Hindlimb muscle (tissue), 1 donor: ENCODE data around the gene NPDC1. TPM values are rescaled to one million over a fixed set of nuclear protein-coding genes. Genes with fewer than 3 reads are reported as not detected.

Source experiments
- DNase-seq: peaks from one replicate; pipeline ENCODE4 v3.0.0-alpha.2; 2013
- polyA plus RNA-seq: library from polyadenylated mRNA; unstranded; fragments of 120-200 nt; gene quantifications from one replicate; pipeline ENCODE4 v1.2.1, GENCODE V29; 2013; ENCODE audit not compliant: insufficient read length

NPDC1 gene, protein sequence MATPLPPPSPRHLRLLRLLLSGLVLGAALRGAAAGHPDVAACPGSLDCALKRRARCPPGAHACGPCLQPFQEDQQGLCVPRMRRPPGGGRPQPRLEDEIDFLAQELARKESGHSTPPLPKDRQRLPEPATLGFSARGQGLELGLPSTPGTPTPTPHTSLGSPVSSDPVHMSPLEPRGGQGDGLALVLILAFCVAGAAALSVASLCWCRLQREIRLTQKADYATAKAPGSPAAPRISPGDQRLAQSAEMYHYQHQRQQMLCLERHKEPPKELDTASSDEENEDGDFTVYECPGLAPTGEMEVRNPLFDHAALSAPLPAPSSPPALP
- polyA plus RNA-seq = 44.1 TPM

DNA sequence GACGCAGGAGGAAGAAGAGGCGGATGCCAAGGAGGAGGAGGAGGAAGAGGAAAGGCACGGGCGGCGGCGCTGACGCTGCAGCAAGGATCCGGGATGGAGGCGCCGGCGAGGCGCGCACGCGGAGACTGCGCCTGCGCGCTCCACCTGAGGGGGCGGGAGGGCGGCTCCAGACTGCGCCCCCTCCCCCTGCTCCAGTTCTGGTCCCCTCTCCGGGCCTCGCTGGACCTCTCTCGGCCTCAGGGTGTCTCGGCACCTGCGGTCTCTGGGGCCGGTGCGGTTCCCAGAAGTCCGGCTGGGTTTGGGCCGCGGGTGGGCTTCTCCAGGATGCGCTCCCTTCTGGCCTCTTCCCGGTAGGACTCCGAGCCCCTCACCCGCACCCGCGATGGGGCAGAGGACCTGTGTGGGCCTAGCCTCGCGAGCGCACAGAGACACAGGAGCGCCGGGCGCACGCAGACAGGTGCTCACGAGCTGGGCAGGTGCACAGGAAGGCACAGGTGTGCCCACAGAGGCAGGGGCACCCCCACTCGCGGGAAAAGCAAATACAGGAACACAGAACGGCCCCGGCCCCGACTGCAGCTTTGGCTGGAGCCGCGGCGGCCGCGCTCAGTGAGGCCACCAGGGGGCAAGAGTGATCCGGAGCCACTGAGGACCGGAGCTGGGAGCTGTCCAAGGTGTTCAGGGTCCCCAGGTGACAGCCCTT is at the start of gene NPDC1:
TSS of gene NPDC1 (minus strand) at position 90 of the 700 bp plus-strand sequence. CDS start 188 bp downstream, outside the sequence.
- peak; percentile 87 for DNase-seq

DNA sequence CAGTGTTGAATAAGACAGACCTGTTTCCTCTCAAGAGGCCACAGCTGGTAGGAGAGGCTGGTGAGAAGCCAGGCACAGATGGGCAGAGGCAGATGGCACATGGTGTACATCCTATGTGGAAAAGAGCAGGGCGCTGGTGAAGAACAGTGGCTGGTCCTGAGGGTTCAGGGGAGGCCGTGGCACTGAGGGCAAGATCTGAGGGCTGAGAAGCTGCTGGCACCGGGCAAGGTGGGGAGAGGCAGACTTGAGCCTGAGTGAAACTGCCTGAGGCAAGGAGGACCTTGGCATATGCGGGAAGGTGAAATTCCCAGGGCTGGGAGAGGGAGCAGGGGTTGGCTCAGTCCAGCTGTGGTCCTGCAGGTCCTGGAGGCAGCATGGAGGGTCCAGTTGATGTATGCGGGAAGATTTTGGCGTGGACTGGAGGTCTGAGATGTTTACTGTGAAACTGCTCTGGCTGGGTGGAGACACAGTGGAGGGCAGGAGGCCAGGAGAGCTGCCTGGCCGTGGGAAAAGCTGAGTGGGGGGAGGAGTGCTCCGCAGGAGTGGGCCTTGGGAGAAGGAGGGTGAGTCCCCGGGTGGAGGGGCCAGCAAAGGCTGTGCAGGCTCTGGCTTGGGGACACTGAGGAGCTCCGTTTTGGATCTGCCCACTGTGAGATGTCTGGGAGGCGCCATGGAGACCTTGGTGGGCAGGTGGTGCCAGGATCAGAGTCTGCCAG is 43.4 kb upstream of the NPDC1 start:
- DNase-seq = no peak

DNA sequence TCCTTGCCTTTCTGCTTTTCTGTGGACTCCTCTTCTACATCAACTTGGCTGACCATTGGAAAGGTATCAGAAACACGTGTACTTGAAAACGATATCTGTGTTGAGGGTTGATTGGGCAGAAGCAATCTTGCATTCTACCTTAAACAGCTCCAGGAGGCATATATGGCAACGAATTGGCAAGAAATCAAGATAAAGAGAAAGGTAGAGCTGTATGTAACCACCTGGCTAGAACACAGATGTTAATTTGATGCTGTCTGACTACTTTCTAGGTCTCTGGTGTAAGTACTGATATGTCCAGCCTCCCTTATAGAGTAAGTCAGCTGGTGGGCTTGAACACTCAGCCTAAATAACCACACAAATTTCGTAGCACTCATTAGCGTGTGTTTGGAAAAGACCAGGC is 42.1 kb upstream of the NPDC1 start:
- DNase-seq = no peak

DNA sequence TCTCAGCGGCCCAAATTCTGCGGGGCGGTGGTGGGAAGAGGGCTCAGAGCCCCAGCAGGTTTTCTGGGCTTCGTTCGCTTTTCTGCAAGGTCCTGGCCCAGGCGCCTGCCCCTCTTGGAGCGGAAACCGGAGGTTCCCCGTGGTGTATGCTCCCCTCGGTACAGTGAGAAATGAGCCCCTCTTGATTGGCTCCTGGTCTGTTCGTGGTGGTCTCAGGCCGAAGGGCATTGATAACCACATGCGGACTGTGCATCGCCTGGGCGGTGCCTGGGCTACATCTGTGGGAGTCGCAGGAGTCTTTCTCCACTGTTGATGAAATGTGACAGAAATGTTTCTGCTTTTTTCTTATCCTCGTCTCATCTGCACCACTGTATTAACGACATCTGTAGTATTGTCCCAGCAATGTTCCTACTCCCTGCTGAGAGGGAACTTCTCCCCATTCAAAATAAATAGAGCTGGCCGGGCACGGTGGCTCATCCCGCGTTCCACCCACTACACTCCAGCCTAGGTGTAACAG is 41.5 kb upstream of the NPDC1 start:
- no peak for DNase-seq

DNA sequence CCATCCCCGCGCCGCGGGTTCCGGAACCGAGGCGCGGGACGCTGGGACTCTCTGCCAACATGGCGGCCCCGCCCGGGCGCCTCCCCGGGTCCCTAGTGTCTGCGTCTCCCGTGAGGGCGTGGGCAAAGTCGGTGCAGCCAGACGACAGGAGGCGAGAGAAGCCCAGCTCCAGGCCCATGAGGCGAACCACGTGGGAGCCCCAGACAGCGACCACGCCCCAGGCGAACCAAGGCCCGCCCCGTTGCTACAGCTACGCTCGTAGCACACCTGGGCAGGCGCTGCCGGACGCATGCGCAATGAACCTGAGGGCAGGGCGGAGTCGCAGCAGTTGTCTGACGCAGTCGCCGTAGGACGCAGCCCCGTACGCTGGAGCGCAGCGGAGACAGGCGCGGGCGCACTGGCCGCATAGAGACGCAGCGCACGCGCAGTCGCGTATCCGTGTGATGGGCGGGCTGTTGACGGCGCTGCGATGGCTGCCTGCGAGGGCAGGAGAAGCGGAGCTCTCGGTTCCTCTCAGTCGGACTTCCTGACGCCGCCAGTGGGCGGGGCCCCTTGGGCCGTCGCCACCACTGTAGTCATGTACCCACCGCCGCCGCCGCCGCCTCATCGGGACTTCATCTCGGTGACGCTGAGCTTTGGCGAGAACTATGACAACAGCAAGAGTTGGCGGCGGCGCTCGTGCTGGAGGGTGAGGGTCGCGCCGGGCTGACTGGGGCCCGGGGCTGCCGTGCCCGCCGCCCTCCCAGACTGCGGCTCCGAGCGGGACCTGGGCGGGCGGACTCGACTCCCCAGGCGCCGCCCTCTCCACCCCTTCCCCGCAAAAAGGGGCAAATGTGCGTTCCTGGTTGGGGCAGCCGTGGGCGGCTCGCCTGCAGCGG is 40.8 kb upstream of the NPDC1 start, which contains the start of gene MAN1B1:
TSS of gene MAN1B1 (plus strand) at position 455 of the 878 bp plus-strand sequence. CDS start at position 470, 15 bp downstream.
- DNase-seq = peak; percentile 99

DNA sequence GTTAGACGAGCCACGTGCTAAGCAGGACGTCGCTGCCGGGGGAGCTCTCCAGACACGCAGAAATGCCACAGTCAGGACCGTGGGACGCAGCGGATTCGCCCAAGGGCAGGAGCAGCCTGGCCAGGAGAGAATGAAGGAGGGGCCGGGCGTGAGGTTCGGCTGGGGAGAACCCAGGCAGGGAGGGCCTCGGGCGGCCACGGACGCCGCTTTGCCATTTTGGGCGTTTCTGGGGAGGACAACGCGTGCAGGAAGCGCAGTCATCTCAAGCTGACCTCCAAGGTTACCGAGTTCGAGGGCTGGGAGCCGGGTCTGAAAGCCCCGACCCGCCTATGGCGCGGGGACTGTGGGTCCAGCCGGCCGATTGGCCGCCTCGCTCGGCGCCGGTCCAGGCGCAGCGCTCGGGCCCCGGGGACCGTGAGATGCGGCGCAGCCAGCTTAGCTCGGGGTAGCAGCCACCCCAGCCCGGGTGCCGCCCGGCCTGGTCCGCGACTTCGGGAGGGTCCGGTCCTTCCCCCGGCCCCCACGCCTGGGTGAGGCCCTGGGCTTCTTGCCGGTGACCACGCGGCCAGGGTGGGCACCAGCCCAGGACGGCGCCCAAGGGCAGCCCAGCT is 40.0 kb upstream of the NPDC1 start:
- DNase-seq = no peak

DNA sequence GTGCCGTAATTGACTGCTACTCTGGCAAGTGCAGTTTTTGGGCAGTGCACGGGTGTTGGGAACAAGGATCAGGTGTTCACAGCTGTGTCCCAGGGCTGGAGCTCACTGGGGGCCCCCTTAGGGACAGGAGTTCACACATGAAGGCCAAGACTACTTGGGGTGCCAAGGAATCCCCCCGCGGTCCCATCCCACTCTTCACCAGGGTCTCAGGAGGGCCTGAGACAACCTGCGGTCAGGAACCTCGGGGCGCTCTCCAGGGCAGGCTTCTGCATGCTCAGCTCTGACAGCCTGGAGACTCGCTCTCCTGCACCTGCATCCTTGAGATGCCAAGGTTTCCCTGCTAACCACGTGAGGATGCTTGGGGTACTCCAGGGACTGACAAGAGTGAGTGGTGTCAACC is 38.5 kb upstream of the NPDC1 start:
- no peak for DNase-seq

DNA sequence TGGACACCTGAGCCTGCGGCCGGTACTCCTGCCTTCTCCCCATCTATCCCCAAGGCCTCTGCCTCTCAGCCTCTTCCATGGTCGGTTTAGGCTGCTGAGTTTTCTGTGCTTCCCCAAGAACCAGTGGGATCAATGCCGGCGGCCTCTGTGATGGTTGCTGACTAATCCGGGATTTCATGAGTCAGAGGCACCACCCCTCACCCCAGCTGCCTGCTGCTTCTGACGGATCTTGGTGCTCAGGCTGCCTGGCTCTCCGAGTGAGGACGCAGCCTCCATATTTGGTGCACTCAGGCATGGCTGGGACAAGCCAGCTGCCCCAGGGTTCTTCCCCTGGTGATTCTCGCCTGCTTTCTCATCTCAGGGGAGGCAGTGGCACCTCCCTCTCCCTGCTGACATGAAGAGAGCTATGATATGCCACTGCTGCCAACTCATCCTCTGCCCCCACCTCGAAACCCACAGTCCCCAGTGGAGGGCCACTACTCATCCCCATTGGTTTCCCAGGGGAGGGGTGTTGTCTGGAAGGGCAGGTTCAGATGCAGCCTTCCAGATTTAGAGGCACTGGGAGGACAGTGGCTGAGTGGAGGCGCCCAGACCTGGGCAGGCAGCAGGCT is 37.5 kb upstream of the NPDC1 start:
- no peak for DNase-seq

DNA sequence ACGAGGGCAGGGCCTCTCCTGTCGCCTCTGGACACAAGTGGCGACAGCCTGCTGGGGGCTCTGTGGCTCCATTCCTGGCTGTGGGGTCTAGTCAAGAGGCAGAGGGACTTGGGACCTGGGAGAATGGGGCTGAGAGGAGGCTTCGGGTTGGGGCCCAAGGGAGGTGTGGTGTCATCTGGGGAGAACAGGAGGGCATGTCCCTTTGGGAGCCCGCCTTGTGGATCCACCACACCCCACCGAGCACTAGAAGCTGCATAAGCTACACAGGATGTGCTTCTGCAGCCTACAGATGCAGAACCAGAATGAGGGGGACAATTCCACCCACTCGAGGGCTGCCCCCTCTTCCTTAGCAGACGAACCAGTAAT is 36.9 kb upstream of the NPDC1 start:
- DNase-seq = no peak

DNA sequence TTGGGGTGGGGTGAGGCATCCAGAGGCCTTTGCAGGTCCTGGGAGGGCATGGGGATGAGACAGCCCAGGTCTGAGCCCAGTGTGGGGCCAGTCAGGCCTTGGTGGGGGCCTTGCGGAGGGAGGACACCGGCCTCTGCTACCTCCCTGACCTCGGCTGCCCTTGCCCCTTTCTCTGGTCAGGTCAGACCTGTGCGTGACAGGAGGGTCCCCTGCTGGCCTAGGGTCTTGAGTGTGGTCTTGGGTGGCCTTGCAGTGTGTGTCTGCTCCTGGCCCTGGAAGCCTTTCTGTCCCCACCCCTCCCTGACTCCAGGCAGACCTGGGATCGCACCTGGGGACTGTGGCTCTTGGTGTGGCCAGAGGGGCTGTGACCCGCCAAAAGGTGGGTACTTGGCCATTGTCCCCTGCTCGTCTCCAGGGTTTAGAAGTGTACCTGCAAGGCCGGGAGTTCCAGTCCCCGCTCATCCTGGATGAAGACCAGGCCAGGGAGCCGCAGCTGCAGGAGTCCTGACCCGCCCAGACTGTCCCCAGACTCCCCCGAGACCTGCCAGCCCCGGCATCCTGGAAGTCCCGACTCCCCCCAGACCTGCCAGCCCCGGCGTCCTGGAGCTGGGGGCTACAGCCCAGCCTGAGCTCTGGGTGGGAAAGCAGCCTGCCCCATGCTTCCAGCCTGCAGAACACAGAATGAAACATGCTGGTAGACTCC is 36.4 kb upstream of the NPDC1 start:
- no peak for DNase-seq

DNA sequence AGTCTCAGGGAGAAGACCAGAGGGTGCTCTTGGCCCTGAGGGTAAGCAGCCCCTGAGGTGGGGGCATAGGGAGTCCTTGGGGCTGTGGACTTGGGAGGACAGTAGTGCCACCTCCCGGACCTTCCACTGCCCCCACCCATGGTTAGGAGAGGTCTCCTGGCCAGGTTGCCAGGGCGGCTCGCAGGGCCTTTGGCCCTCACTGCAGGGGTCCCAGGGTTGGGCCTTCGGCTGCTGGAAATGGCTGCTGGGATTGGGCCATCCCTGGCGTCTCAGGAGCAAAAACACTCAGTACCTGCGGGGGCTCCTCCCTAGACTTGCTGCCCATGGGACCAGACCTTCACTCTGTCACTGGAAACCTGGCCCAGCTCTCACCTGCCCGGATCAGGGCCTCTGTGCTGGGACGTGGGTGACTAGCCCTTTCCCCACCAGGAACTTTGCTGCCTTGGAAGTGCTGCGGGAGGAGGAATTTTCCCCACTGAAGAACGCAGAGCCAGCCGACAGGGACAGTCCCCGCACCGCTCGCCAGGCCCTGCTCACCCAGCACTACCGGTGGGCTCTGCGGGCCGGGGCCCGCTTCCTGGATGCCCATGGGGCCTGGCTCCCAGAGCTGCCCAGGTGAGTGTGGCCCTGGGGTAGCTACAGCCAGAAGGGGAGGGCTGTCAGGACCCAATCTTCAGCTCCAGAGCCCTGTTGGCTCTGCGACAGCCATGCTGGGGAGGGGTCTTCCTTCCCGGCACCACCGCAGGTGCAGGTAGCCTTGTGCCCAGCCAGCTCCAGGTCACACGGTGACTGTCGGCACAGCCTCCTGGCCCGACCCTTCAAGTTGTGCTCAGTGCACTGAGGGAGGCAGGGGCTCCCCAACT is 34.5 kb upstream of the NPDC1 start:
- no peak for DNase-seq

DNA sequence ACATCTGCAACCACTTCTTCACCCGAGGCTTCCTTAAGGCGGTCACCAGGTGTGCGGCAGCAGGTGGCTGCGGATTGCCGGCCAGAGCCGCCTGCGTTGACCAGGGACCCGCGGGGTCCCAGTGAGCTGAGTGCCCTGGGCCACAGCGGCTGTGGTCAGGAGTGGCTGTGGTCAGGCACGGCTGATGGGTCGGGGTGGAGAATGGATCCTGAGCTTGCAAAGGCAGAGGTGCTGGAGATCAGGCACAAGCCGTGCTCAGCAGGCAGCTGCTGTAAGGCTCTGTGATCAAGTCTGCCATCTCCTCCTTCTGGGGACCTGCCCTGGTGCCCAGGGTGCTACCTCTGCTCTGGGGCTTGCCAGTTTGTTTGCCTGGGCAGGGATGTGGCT is 33.4 kb upstream of the NPDC1 start:
- no peak for DNase-seq

DNA sequence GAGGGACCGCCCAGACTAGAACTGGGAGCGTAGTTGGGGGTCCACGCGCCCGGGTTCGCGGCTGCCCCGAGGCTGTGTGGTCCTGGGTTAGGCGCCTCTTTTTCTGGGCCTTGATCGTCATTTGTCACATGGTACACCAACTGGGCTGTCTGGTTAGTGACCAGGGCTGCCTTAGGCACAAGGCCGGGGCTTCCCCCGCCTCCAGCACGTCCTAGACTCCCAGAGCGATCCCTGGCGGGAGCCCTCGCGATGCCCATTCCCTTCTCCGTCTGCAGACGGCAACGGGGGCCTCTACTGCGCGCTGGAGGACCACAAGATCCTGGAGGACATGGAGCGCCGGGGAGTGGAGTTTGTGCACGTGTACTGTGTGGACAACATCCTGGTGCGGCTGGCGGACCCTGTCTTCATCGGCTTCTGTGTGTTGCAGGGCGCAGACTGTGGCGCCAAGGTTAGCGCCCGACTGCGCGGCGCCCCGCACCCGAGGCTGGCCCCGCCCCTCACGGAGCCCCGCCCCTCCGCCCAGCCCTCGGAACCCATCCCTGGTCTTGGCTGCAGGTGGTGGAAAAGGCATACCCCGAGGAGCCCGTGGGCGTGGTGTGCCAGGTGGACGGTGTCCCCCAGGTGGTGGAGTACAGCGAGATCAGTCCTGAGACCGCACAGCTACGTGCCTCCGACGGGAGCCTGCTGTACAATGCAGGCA is 32.9 kb upstream of the NPDC1 start:
- no peak for DNase-seq

DNA sequence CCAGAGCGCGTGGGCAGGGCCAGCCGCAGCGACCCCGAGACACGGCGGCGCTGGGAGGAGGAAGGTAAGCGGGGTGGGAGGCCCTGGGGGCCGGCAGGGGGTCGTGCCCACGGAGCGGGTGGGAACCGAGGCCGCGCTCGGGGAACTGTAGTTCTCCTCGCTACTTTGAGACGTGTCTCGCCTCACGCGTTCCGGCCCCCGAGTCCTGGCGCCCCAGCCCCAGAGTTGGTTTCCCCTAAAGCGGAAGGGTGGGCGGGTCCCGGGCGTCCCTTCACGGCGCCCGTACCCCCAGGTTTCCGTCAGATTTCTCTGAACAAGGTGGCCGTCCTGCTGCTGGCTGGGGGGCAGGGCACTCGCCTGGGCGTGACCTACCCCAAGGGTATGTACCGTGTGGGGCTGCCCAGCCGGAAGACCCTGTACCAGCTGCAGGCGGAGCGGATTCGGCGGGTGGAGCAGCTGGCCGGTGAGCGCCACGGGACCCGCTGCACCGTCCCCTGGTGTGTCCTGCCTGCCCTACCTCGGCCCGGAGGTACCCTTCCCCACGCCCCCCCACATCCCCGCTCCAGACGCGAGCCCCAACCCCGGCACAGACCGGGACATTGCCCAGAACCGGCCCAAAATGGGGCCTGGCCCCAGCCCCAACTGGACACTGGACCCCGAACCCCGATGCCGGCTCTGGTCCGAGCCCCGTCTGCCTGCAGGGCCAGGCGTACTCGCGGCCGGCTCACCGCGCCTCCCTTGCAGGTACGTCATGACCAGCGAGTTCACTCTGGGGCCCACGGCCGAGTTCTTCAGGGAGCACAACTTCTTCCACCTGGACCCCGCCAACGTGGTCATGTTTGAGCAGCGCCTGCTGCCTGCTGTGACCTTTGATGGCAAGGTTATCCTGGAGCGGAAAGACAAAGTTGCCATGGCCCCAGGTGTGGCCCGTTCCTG is 32.0 kb upstream of the NPDC1 start:
- no peak for DNase-seq

DNA sequence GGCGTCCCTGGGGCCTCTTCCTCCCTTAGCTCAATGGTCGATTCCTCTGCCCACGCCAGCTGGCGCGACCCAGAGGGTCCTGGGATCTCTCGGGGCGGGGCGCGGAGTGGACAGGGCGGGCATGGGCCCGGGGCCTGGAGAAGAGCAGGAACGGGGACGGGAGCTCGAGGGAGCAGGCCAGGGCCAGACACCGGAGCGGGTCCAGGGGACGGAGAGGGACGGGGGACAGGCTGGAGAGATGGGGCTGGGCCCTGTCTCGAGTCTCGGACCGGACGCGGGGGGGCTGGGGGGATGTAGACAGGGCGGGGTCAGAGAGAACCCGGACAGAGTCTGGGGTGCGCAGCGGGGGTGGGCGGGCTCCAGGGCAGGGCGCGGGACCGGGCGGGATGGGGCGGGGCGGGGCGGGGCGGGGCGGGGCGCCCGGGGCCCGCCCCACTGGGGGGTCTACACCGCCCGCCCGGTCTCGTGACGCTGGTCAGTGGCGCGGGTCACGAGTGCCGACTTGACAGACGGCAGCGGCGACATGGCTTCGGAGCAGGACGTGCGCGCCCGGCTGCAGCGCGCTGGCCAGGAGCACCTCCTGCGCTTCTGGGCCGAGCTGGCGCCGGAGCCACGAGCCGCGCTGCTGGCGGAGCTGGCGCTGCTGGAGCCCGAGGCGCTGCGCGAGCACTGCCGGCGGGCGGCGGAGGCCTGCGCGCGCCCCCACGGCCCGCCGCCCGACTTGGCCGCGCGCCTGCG is 31.2 kb upstream of the NPDC1 start, which contains the start of gene UAP1L1:
TSS of gene UAP1L1 (plus strand) at position 508 of the 738 bp plus-strand sequence. CDS start at position 524, 16 bp downstream.
- DNase-seq = no peak

DNA sequence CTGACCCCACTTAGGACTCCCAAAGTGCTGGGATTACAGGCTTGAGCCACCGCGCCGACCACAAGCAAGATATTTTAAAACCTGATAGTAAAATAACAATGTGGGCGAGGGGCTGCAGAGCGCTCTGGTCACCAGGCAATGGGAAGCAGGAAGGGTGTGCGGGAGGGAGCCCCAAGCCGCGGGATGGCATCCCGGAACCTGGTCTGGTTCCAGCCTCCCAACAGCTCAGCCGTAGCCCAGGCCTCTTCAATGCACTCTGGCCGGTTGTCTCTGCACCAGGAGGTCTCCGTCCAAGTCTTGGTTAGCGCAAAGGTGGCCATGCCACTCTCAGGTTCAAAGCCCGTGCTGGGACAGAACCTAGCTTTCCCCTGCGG is 30.6 kb upstream of the NPDC1 start:
- DNase-seq = no peak

DNA sequence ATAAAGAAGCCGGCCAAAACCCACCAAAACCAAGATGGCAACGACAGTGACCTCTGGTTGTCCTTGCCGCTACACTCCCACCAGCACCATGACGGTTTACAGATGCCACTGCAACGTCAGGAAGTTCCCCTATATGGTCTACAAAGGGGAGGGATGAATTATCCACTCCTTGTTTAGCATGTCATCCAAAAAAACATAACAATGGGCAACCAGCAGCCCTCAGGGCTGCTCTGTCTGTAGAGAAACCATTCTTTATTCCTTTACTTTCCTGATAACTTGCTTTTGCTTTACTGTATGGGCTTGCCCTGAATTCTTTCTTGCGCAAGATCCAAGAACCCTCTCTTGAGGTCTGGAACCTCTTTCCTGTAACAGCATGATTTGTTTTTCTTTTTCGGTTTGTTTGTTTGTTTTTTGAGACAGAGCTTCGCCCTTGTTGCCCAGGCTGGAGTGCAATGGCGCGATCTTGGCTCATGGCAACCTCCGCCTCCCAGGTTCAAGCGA is 29.3 kb upstream of the NPDC1 start:
- DNase-seq = no peak
